Measurements from ENCODE around the gene ARRDC4.

GRCh38 chr15:97921296-97921865 lies 39.1 kb upstream of the ARRDC4 start:
- TF ChIP-seq EZH2 (IDR thresholded peaks at IDR 0.05; ENCODE audit: borderline replicate concordance) = no peak
- TF ChIP-seq, protein P1, sequence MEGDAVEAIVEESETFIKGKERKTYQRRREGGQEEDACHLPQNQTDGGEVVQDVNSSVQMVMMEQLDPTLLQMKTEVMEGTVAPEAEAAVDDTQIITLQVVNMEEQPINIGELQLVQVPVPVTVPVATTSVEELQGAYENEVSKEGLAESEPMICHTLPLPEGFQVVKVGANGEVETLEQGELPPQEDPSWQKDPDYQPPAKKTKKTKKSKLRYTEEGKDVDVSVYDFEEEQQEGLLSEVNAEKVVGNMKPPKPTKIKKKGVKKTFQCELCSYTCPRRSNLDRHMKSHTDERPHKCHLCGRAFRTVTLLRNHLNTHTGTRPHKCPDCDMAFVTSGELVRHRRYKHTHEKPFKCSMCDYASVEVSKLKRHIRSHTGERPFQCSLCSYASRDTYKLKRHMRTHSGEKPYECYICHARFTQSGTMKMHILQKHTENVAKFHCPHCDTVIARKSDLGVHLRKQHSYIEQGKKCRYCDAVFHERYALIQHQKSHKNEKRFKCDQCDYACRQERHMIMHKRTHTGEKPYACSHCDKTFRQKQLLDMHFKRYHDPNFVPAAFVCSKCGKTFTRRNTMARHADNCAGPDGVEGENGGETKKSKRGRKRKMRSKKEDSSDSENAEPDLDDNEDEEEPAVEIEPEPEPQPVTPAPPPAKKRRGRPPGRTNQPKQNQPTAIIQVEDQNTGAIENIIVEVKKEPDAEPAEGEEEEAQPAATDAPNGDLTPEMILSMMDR (IDR thresholded peaks at IDR 0.05; ENCODE audit: poor library complexity) = no peak

Data from hepatocyte (in vitro differentiated cells).